ENCODE data around the gene TMEM198. TPM values are rescaled to one million over a fixed set of nuclear protein-coding genes. Genes with fewer than 3 reads are reported as not detected.

TMEM198 gene
- total and polyA plus RNA-seq, 9 of the 15 experiments (the other 6 are each of a cell fraction or from before 2014, with no cell fraction given): 0.03 to 3.8 (median 1.0) TPM

- no peak for TF ChIP-seq CREB3L1 (IDR thresholded peaks at IDR 0.05; ENCODE audit: borderline replicate concordance, low read depth)
- no peak for TF ChIP-seq BRD9 (IDR thresholded peaks at IDR 0.05; ENCODE audit: low read depth, partially characterized antibody)
- TF ChIP-seq SOX6 (IDR thresholded peaks at IDR 0.05): 0 out of 2 replicates have a peak, but pooled peaks have one; percentile 17
- 0 out of 2 replicates have a peak, but pooled peaks have one; percentile 53 for TF ChIP-seq ZNF395 (CRISPR knock-in tag; IDR thresholded peaks at IDR 0.05)
- no peak for TF ChIP-seq POU5F1 (IDR thresholded peaks at IDR 0.05; ENCODE audit: borderline replicate concordance, low read depth, low read length, partially characterized antibody)
- peak in 1 of 2 experiments; percentile 55; a peak in 1 of 4 replicates for TF ChIP-seq KDM4B (IDR thresholded peaks at IDR 0.05; ENCODE audit: borderline replicate concordance in 2 of 2, low read depth in 1 of 2)
- TF ChIP-seq POLR2A (conservative IDR thresholded peaks at IDR 0.05): peak; percentile 81
- no peak for TF ChIP-seq TAL1 (IDR thresholded peaks at IDR 0.05)
- peak; percentile 66 for TF ChIP-seq CXXC5 (CRISPR knock-in tag; IDR thresholded peaks at IDR 0.05)
- 0 out of 2 replicates have a peak, but pooled peaks have one; percentile 16 for TF ChIP-seq CBFB (CRISPR knock-in tag; IDR thresholded peaks at IDR 0.05)
- TF ChIP-seq ZBTB2 (IDR thresholded peaks at IDR 0.05): peak; percentile 49; the same call in 1 of the 2 replicates
- TF ChIP-seq ZBTB17 (CRISPR knock-in tag; IDR thresholded peaks at IDR 0.05): 0 out of 2 replicates have a peak, but pooled peaks have one; percentile 13
- no peak for TF ChIP-seq CAMTA2 (CRISPR knock-in tag; conservative IDR thresholded peaks at IDR 0.05)
- TF ChIP-seq ZNF639 (CRISPR knock-in tag; conservative IDR thresholded peaks at IDR 0.05 in 1 of 2, IDR thresholded peaks at IDR 0.05 in 1 of 2): peak in 1 of 2 experiments; percentile 39; a peak in 1 of 4 replicates
- TF ChIP-seq NR2F6 (CRISPR knock-in tag; IDR thresholded peaks at IDR 0.05): no peak
- TF ChIP-seq POLR2G (IDR thresholded peaks at IDR 0.05; ENCODE audit: low read depth, low read length): peak; percentile 88; the same call in 1 of the 2 replicates
These were observed 46.1 kb upstream of the TMEM198 start (continued) for GRCh38 chr2:219497495-219498279.

All from K562 (cell line).